Testis (tissue), 3 donors: ENCODE results near the gene GNPTAB. TPM values are rescaled to one million over a fixed set of nuclear protein-coding genes. Genes with fewer than 3 reads are reported as not detected.

Source experiments
- DNase-seq: peaks from one replicate; pipeline ENCODE4 v3.0.0-alpha.2; 2019
- H3K27ac ChIP-seq, 2 donors: fragments of 200-600 bp; sonication (generic); one replicate each; pipeline ENCODE4 v1.5.1; 2019
- H3K27me3 ChIP-seq: fragments of 200-600 bp; sonication (generic); one replicate; pipeline ENCODE4 v1.5.1; 2019
- H3K36me3 ChIP-seq: fragments of 200-600 bp; sonication (generic); one replicate; pipeline ENCODE4 v1.5.1; 2017; ENCODE audit warnings: low read depth; ENCODE audit errors: missing control alignments
- H3K4me1 ChIP-seq: fragments of 200-600 bp; sonication (generic); one replicate; pipeline ENCODE4 v1.5.1; 2019
- H3K4me3 ChIP-seq, 2 donors: fragments of 200-600 bp; sonication (generic); one replicate each; pipeline ENCODE4 v1.5.1; 2017 to 2019
- H3K9me3 ChIP-seq: fragments of 200-600 bp; sonication (generic); one replicate; pipeline ENCODE4 v1.5.1; 2017
- CTCF ChIP-seq, 3 experiments: fragments of 450-650 bp in 2 of 3; fragments of 200-600 bp in 1 of 3; sonication (generic) in 1 of 3; IDR thresholded peaks; one replicate each; pipeline ENCODE4 v1.5.1; 2016 to 2019; ENCODE audit warnings: antibody characterized with exemption in 3 of 3, mild to moderate bottlenecking in 2 of 3, moderate library complexity in 1 of 3
- POLR2A ChIP-seq: fragments of 450-650 bp; IDR thresholded peaks from one replicate; pipeline ENCODE4 v1.6.1; 2017; ENCODE audit warnings: antibody characterized with exemption, mild to moderate bottlenecking, moderate library complexity
- WGBS, 2 donors: methylation state at CpG; one replicate each; pipeline ENCODE4 v1.1.5; 2018; 5-methylcytosine and 5-hydroxymethylcytosine counted together
- intact Hi-C: fragments of 100-400 bp; cut with DNase I; formaldehyde crosslinking; loops from one replicate; pipeline ENCODE4 v1.15.1; 2023; ENCODE audit warnings: low total_unique reads
- polyA plus RNA-seq: library from polyadenylated mRNA; stranded (reverse); fragments of 350-450 nt; fragmentation: Illumina TruSeq; extraction: RNeasy Lipid Tissue Mini Kit (QIAGEN cat#74804); gene quantifications from one replicate; pipeline ENCODE4 v1.2.3, GENCODE V29; 2014; ENCODE audit warnings: low read depth, low replicate concordance; ENCODE audit not compliant: insufficient read depth
- total RNA-seq, 2 donors: library from RNA; depleted of rRNA; stranded (reverse); fragments of >200 nt; gene quantifications; one replicate each; pipeline ENCODE4 v1.2.3, GENCODE V29; 2016

The GNPTAB gene
- total and polyA plus RNA-seq, 3 donors from 2014 or later = 19.1 to 41.3 (median 39.6) TPM

DNA sequence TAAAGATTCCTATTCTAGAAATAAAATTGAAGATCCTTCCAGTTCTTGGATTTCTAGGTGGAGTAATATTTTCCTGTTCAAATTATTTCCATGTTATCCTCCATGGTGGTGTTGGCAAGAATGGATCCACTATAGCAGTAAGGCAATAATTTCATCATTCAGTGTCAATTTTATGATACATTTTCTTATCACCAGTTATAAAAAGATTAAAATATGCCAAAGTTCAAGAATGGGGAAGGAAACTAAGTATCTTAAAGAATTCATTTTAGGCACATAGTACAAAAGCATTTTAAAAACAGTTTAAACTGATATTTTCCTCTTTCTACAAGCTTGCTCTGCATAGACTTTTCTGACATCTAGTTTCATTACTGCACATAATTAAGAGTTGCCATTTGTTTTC, 110.6 kb downstream of the GNPTAB start:
- no peak overlapping the region for H3K4me3 ChIP-seq
- peaks cover 3% of the 10 kb centered on the region for H3K4me1 ChIP-seq
- H3K27me3 ChIP-seq = no peaks in the 10 kb centered on the region
- H3K36me3 ChIP-seq = no peaks in the 10 kb centered on the region
- no peak overlapping the region for H3K27ac ChIP-seq
- no peak for DNase-seq
- H3K9me3 ChIP-seq = no peaks in the 10 kb centered on the region
- TF ChIP-seq CTCF (IDR thresholded peaks at IDR 0.05) (no peak), POLR2A (no peak)
- intact Hi-C loops = no loop called here

DNA sequence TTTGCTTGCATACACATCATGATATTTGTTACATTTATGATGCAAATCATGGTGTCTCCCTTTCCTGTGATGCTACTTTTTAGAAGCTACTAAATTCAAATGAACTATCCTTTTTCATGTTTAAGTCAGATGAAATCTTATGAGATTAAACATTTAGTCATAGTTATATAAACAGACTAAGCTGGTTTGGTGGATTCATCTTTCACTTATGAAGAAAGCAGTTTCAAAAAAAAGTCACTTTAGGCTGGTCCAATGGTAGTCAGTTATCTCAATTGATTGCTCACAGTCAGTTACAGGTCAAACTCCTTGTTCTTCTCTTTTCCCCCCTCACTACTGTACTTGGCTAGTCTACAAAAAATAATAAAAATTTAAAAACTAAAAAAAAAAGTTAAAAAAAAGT, 111.2 kb downstream of the GNPTAB start:
- no peaks in the 10 kb centered on the region for H3K9me3 ChIP-seq
- peaks cover 6% of the 10 kb centered on the region for H3K4me1 ChIP-seq
- no peaks in the 10 kb centered on the region for H3K36me3 ChIP-seq
- no peak overlapping the region for H3K27ac ChIP-seq
- H3K27me3 ChIP-seq = no peaks in the 10 kb centered on the region
- intact Hi-C loops = no loop called here
- TF ChIP-seq CTCF (IDR thresholded peaks at IDR 0.05) = no peak
- no peak for DNase-seq
- H3K4me3 ChIP-seq = no peak overlapping the region

- DNase-seq = no peak
- peaks cover 14% of the 10 kb centered on the region for H3K4me1 ChIP-seq
- WGBS, 2 donors = 79 to 89% methylated on average over 3 of the region's 3 CpGs
- H3K27ac ChIP-seq = peak overlapping the region in 1 of 2 donors; percentile 76
- no peaks in the 10 kb centered on the region for H3K36me3 ChIP-seq
- H3K4me3 ChIP-seq = no peak overlapping the region
- intact Hi-C loops = no loop called here
- TF ChIP-seq CTCF (IDR thresholded peaks at IDR 0.05) (no peak), POLR2A (no peak)
- H3K27me3 ChIP-seq = no peaks in the 10 kb centered on the region
- H3K9me3 ChIP-seq = no peaks in the 10 kb centered on the region
Measured at GRCh38 chr12:101714877-101715444, 115.8 kb downstream of the GNPTAB start.

GRCh38 chr12:101713930-101714329, 116.8 kb downstream of the GNPTAB start:
- no peaks in the 10 kb centered on the region for H3K27me3 ChIP-seq
- H3K9me3 ChIP-seq = no peaks in the 10 kb centered on the region
- intact Hi-C loops = no loop called here
- TF ChIP-seq CTCF (IDR thresholded peaks at IDR 0.05) (no peak), POLR2A (no peak)
- 70 to 73% methylated on average over 2 of the region's 2 CpGs for WGBS, 2 donors
- H3K27ac ChIP-seq = peak overlapping the region; percentile 22 to 76
- no peak overlapping the region for H3K4me3 ChIP-seq
- DNase-seq = no peak
- no peaks in the 10 kb centered on the region for H3K36me3 ChIP-seq
- H3K4me1 ChIP-seq = peaks cover 14% of the 10 kb centered on the region

- intact Hi-C loops = no loop called here
- H3K36me3 ChIP-seq = no peaks in the 10 kb centered on the region
- no peak overlapping the region for H3K4me3 ChIP-seq
- peak overlapping the region; percentile 22 to 76 for H3K27ac ChIP-seq
- WGBS, 2 donors = 19 to 47% methylated on average over 5 of the region's 5 CpGs
- peaks cover 14% of the 10 kb centered on the region for H3K4me1 ChIP-seq
- no peak for TF ChIP-seq POLR2A
- TF ChIP-seq CTCF (IDR thresholded peaks at IDR 0.05) = no peak
- peak; percentile 85 for DNase-seq
- no peaks in the 10 kb centered on the region for H3K27me3 ChIP-seq
- H3K9me3 ChIP-seq = no peaks in the 10 kb centered on the region
Measured at GRCh38 chr12:101713059-101713682, 117.6 kb downstream of the GNPTAB start.
